IPS-NIHi11 (cell line): Measurements from ENCODE around the gene GPATCH4.
"Not testable (repeated sequence)": the region's sequence is repeated elsewhere in the genome, so short reads cannot be mapped to it uniquely, and the experiment has no call there.

Experiments
- DNase-seq: peaks from one replicate; pipeline ENCODE4 v3.0.0; 2012; ENCODE audit warnings: mixed read lengths, low spot score

Gene GPATCH4

GRCh38 chr1:156601122-156601830 is at the start of gene GPATCH4:
TSS of gene GPATCH4 (minus strand) at chr1:156601479.
- DNase-seq = peak; percentile 81

GRCh38 chr1:156648951-156649350 is 47.7 kb upstream of the GPATCH4 start:
- DNase-seq = no peak

DNA sequence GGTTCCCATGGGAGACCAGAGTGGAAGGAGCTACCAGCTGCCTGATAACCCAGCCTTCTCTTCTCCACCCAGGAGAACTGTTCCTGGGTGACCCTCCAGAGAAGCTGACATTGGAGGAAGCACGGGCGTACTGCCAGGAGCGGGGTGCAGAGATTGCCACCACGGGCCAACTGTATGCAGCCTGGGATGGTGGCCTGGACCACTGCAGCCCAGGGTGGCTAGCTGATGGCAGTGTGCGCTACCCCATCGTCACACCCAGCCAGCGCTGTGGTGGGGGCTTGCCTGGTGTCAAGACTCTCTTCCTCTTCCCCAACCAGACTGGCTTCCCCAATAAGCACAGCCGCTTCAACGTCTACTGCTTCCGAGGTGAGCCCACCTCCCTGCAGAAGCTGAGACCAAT is 47.2 kb upstream of the GPATCH4 start:
- DNase-seq = no peak

DNA sequence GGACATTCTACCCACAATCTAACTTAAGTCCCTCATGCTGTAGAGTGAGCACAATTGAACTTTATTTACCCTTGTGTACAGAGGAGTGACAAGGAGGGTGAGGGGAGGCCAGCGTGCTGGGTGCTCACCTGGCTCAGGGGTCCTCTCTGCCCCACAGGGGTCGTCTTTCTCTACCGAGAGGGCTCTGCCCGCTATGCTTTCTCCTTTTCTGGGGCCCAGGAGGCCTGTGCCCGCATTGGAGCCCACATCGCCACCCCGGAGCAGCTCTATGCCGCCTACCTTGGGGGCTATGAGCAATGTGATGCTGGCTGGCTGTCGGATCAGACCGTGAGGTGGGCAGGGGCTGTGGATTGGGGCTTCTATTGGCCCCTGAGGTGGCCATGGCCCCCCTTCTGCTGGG is 46.1 kb upstream of the GPATCH4 start:
- DNase-seq = no peak

DNA sequence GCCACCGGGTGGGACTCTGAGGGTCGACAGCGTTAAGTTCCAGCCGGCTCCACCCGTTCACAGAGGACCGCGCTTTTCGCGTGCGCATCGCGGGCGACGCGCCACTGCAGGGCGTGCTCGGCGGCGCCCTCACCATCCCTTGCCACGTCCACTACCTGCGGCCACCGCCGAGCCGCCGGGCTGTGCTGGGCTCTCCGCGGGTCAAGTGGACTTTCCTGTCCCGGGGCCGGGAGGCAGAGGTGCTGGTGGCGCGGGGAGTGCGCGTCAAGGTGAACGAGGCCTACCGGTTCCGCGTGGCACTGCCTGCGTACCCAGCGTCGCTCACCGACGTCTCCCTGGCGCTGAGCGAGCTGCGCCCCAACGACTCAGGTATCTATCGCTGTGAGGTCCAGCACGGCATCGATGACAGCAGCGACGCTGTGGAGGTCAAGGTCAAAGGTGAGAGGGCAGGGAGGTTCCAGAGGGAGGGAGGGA is 45.5 kb upstream of the GPATCH4 start:
- DNase-seq = no peak

DNA sequence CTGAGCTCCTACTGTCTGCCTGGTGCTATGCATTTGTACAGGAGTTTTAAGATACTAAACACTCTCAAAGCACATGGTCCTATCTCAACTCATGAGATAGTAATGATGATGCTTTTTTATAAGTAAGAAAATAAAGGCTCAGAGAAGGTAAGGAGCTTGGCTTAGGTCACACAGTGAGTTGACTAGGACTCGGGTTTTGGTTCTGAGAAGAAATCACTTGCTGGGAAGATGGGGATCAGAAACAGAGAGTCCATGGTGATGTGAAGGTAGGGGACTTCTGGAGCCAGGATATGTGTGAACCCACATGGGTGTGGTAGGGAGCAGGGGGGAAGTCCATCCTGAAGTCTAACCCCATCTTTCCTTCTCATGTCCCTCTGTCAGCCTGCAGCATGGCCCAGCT is 44.4 kb upstream of the GPATCH4 start:
- no peak for DNase-seq

GRCh38 chr1:156645056-156645455 is 43.8 kb upstream of the GPATCH4 start:
- DNase-seq = no peak

- DNase-seq = no peak
Measured at GRCh38 chr1:156644640-156645039, 43.4 kb upstream of the GPATCH4 start.

DNA sequence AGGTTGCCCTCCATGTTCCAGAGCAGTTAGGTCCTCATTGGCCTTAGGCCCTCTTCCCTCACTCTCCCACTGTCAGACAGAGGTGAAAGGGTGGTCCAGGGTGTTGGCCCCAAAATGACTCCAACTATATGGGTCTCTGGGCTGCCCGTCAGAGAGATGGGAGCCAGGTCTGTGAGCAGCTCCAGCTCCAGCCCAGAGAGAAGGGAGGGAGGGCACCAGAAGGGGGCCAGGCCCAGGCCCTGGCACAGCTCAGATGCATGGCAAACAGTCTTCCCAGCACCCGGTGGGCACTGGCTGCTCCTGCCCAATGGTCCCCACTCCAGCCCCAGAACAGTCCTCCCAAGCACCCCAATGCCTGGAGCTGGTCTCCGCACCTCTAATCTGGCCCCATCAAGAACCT is 42.9 kb upstream of the GPATCH4 start:
- no peak for DNase-seq

DNA sequence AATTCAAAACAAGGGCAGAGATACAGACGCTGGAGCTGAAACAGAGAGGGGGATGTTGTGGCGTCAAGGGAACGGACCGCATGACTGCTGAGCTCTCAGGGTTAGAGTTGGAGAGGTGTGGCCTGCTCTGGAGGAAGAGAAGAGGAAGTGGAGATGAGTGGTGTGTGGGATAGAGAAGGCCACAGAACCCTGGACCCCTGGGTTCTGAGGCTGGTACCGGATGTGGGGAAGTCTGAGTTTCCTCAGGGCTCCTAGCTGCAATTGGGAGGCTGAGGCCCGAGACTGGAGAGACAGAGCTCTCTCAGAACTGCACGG is 42.5 kb upstream of the GPATCH4 start:
- no peak for DNase-seq

GRCh38 chr1:156643049-156643777 is 41.9 kb upstream of the GPATCH4 start:
- no peak for DNase-seq

- no peak for DNase-seq
Measured at GRCh38 chr1:156642265-156643048, 41.2 kb upstream of the GPATCH4 start.

DNA sequence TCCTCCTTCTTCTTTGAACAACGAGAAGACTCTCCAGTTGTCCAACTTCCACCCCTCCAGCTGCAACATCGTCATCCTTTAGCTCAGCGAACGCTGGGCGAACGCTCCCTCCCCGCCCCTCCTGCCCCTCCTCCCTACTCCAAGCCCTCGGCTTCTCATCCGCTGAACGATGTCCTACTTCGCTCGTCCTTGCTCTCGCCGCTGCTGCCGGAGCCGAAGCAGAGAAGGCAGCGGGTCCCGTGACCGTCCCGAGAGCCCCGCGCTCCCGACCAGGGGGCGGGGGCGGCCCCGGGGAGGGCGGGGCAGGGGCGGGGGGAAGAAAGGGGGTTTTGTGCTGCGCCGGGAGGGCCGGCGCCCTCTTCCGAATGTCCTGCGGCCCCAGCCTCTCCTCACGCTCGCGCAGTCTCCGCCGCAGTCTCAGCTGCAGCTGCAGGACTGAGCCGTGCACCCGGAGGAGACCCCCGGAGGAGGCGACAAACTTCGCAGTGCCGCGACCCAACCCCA is 40.5 kb upstream of the GPATCH4 start, which contains the start of gene BCAN:
Gene BCAN, plus strand, starts transcription at position 357 of the 504 bp plus-strand sequence. CDS start 3,938 bp downstream, outside the sequence.
- peak; percentile 89 for DNase-seq

GRCh38 chr1:156640842-156641706 is 39.8 kb upstream of the GPATCH4 start:
- no peak for DNase-seq

GRCh38 chr1:156639601-156640101 is 38.4 kb upstream of the GPATCH4 start:
- no peak for DNase-seq

DNA sequence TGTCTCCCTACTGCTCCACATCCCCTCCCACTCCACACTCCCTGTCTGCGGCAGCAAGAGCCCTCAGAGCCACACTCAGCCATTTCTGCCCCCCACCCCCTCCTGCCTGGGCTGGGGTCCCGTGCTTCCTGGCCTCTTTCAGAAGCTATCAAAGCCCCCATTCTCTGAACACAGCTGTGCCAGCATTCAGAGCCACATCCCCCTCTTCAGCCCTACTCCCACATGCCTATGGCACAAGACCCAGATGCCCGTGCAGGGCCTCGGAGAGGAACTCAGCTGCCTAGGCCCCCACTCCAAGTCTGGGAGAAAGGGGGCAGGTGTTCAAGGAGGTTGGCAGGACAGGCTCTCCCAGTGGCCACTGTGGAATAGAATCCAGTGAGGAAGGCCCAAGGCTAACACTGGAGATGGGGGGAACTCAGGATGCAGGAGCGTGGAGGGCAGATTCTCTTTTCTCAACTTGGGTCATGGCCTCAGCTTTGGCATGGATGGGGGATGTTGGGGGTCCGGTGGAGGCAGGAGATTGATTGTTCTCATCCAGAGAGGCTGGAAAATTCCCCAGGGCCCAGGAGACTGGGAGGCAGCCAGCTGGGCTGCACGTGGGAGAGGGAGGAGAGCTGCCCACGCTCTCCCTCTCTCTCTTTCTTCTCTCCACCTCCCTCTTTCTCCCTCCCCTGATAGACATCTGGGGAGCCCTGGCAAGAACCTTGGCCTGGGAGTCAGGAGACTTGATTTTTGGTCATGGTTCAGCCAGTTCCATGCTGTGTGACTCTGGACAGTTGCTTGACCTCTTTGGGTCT is 37.1 kb upstream of the GPATCH4 start:
- no peak for DNase-seq

- no peak for DNase-seq
Measured at GRCh38 chr1:156632355-156632754, 31.1 kb upstream of the GPATCH4 start.

GRCh38 chr1:156631152-156631551 is 29.9 kb upstream of the GPATCH4 start:
- DNase-seq = not testable (repeated sequence)

- DNase-seq = no peak
Measured at GRCh38 chr1:156629823-156630449, 28.7 kb upstream of the GPATCH4 start.

GRCh38 chr1:156627313-156627880 is 26.1 kb upstream of the GPATCH4 start:
- no peak for DNase-seq
